B cell (primary cell): Measurements from ENCODE around the gene CERT1.

Source experiments
- EZH2 ChIP-seq: IDR thresholded peaks from 2 replicates; pipeline ENCODE4 v1.6.1; 2012; ENCODE audit warnings: borderline replicate concordance, low read depth, mild to moderate bottlenecking, moderate library complexity, low read length; ENCODE audit not compliant: insufficient read depth, poor library complexity, severe bottlenecking
- TF ChIP-seq, protein P1 (sequence below): fragments of 200-600 bp; IDR thresholded peaks from one replicate; pipeline ENCODE4 v1.8.0; 2022; ENCODE audit warnings: antibody characterized with exemption, mild to moderate bottlenecking

DNA sequence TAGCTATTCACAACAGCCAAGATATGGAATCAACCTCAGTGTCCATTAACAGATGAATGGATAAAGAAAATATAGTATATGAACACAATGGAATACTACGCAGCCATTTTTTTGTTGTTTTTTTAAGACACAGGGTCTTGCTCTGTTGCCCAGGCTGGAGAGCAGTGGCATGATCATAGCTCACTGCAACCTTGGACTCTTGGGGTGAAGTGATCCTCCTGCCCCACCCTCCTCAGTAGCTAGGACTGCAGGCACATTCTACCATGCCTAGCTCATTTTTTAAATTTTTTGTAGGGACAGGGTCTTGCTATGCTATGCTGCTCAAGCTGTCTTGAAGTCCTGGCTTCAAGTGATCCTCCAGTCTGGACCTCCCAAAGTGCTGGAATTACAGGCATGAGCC, 38.5 kb downstream of the CERT1 start:
- TF ChIP-seq EZH2: no peak
- TF ChIP-seq, protein P1, sequence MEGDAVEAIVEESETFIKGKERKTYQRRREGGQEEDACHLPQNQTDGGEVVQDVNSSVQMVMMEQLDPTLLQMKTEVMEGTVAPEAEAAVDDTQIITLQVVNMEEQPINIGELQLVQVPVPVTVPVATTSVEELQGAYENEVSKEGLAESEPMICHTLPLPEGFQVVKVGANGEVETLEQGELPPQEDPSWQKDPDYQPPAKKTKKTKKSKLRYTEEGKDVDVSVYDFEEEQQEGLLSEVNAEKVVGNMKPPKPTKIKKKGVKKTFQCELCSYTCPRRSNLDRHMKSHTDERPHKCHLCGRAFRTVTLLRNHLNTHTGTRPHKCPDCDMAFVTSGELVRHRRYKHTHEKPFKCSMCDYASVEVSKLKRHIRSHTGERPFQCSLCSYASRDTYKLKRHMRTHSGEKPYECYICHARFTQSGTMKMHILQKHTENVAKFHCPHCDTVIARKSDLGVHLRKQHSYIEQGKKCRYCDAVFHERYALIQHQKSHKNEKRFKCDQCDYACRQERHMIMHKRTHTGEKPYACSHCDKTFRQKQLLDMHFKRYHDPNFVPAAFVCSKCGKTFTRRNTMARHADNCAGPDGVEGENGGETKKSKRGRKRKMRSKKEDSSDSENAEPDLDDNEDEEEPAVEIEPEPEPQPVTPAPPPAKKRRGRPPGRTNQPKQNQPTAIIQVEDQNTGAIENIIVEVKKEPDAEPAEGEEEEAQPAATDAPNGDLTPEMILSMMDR: no peak
